ENCODE data around the gene KLHL17. TPM values are rescaled to one million over a fixed set of nuclear protein-coding genes. Genes with fewer than 3 reads are reported as not detected.
"Not testable (repeated sequence)": the region's sequence is repeated elsewhere in the genome, so short reads cannot be mapped to it uniquely, and the experiment has no call there.

KLHL17 gene
- total and polyA plus RNA-seq, 2 donors from 2014 or later = 6.9 to 11.5 TPM

DNA sequence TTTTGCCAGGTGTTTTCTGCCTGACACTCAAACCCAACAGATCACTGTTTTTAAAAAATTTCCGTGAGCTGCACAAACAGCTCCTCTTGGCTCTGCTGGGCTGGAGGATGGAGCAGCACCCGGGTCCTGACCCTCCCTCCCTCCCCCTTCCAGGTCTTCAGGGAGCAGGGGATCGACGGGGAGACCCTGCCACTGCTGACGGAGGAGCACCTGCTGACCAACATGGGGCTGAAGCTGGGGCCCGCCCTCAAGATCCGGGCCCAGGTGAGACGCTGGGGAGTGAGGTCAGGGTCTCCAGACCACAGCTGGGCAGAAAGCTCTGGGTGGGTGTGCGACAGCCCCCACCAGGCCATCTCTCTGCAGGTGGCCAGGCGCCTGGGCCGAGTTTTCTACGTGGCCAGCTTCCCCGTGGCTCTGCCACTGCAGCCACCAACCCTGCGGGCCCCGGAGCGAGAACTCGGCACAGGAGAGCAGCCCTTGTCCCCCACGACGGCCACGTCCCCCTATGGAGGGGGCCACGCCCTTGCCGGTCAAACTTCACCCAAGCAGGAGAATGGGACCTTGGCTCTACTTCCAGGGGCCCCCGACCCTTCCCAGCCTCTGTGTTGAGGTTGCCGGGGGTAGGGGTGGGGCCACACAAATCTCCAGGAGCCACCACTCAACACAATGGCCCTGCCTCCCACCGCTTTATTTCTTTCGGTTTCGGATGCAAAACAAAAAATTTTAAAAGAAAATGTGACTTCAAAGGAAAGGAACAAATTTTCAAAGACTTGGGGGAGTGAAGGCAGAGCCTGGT lies 16.6 kb upstream of the KLHL17 start:
- H3K36me3 ChIP-seq (ENCODE audit: control insufficient read depth in 2 of 3, insufficient read depth in 3 of 3, low read length in 3 of 3) = peaks cover 0 to 7% (median 5%) of the 10 kb centered on the region in 3 donors
- intact Hi-C loops (cut with DNase I) = no loop called here
- no peak overlapping the region for H3K9ac ChIP-seq (ENCODE audit: low read length in 3 of 3)
- H3K27me3 ChIP-seq (ENCODE audit: control insufficient read depth, insufficient read depth, low read length) = no peaks in the 10 kb centered on the region
- TF ChIP-seq, protein P1, sequence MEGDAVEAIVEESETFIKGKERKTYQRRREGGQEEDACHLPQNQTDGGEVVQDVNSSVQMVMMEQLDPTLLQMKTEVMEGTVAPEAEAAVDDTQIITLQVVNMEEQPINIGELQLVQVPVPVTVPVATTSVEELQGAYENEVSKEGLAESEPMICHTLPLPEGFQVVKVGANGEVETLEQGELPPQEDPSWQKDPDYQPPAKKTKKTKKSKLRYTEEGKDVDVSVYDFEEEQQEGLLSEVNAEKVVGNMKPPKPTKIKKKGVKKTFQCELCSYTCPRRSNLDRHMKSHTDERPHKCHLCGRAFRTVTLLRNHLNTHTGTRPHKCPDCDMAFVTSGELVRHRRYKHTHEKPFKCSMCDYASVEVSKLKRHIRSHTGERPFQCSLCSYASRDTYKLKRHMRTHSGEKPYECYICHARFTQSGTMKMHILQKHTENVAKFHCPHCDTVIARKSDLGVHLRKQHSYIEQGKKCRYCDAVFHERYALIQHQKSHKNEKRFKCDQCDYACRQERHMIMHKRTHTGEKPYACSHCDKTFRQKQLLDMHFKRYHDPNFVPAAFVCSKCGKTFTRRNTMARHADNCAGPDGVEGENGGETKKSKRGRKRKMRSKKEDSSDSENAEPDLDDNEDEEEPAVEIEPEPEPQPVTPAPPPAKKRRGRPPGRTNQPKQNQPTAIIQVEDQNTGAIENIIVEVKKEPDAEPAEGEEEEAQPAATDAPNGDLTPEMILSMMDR (IDR thresholded peaks at IDR 0.05; ENCODE audit: borderline replicate concordance, extremely low read depth, insufficient read depth) = no peak
- H3K9me3 ChIP-seq (ENCODE audit: control insufficient read depth in 2 of 3, insufficient read depth in 1 of 3, low read length in 3 of 3) = no peaks in the 10 kb centered on the region
- FAIRE-seq (no peak), DNase-seq (peak in 1 of 5 donors; percentile 72)
- H3K4me1 ChIP-seq (ENCODE audit: control insufficient read depth in 2 of 3, insufficient read depth in 2 of 3, low read depth in 1 of 3, low read length in 3 of 3) = peaks cover 0 to 24% (median 0%) of the 10 kb centered on the region in 3 donors
- no peak overlapping the region for H3K4me3 ChIP-seq (ENCODE audit: low read length in 3 of 3)
- H3K27ac ChIP-seq (ENCODE audit: low read depth in 2 of 2, low read length in 2 of 2) = peak overlapping the region; percentile 53 to 71

DNA sequence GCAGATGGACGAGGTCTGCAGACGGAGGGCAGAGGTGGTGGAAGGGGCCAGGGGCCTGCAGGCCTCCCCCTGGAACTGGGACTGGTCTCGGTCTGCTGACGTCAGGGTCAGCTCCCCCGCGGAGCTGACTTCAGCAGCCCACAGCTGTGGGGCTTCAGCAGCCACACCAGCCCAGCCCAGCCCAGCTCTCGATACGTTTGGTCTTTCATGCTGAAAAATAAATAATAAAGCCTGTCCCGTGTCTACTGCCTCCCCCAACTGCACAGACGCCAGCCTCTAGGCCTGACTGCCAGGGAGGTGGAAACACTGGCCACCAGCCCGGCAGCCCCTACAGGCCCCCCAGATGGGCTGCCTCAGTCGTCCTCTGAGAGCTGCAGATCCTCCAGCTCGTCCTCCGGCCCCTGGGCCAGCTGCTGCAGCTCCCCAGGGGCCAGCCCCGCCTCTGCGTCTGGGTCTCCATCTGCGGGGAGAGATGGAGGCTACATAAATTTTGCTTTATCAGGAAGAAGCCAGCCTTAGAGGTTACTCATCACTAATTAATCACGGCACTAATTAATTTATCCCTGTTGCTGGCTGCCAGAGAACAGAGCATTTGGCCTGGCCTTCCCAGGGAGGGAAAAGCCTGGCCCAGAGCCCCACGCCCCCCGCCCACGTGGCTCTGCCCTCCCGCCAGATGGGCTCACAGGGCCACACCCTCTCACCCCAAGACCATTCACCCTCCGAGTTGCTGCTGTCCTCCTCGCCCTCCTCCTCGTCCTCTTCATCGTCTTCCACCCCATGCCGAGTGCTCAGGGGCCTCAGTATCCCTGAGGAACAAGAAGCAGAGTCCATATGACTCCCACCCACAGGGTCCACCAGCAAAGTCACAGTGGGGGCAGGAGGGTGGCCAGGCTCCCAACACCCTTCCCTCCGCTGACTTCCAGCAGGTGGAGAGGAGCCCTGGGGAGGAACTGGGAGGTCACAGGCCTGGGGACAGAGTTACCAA lies 15.8 kb upstream of the KLHL17 start:
- Histone ChIP-seq H3K27ac (ENCODE audit: low read depth in 2 of 2, low read length in 2 of 2) (peak overlapping the region; percentile 28 to 71), H3K9ac (ENCODE audit: low read length in 3 of 3) (no peak overlapping the region), H3K9me3 (ENCODE audit: control insufficient read depth in 2 of 3, insufficient read depth in 1 of 3, low read length in 3 of 3) (no peaks in the 10 kb centered on the region), H3K36me3 (ENCODE audit: control insufficient read depth in 2 of 3, insufficient read depth in 3 of 3, low read length in 3 of 3) (peaks cover 0 to 10% (median 9%) of the 10 kb centered on the region in 3 donors), H3K4me1 (ENCODE audit: control insufficient read depth in 2 of 3, insufficient read depth in 2 of 3, low read depth in 1 of 3, low read length in 3 of 3) (peaks cover 0 to 17% (median 0%) of the 10 kb centered on the region in 3 donors), H3K4me3 (ENCODE audit: low read length in 3 of 3) (no peak overlapping the region), H3K27me3 (ENCODE audit: control insufficient read depth, insufficient read depth, low read length) (no peaks in the 10 kb centered on the region)
- peak; percentile 87 to 96 (median 91) for DNase-seq
- TF ChIP-seq, protein P1 (IDR thresholded peaks at IDR 0.05; ENCODE audit: borderline replicate concordance, extremely low read depth, insufficient read depth) = no peak
- no peak for FAIRE-seq
- intact Hi-C loops (cut with DNase I) = no loop called here

DNA sequence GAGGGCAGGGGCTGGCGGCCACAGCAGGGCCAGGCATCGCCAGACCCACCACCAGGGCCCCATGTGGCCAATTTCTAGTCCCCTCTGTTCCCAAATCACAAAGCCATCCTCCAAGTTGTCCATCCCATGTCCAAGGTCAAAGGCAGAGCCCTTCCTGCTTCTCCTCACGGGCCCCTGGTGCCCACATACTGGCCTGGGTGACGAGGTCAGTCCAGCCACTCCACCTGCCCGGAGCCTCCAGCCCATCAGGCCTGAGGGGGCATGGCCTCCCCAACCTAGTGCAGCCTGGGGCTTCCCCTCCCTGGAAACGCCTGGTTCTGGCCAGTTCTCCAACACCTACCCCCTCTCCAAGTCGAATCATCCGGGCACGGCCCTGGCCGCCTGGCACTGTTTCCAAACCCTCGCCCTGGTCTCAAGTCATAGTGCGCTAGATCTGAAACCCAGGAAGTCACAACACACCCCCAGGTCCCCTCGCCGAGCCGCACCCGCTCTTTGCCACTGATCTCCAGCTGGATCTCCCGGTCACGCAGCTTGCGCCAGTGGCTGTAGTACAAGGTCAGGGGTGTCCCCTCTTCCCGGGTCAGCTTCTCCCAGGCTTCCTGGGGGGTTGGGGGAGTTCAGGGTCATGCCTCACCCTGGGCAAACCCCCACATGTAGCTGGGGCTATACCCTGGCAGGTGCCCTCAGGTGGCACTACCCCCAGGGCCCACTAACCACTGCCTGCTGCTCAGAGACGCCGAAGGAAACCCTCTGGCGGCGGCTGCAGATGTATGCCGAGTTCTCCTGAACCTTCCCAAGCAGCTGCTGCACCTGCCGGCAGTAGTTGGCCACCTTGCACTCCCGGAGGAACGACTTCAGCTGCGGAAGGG lies 14.5 kb upstream of the KLHL17 start:
- TF ChIP-seq, protein P1 (IDR thresholded peaks at IDR 0.05; ENCODE audit: borderline replicate concordance, extremely low read depth, insufficient read depth) = no peak
- no peak for FAIRE-seq
- no peak overlapping the region for H3K4me3 ChIP-seq (ENCODE audit: low read length in 3 of 3)
- peak in 1 of 5 donors; percentile 55 for DNase-seq
- H3K27ac ChIP-seq (ENCODE audit: low read depth in 2 of 2, low read length in 2 of 2) = no peak overlapping the region
- no peak overlapping the region for H3K9ac ChIP-seq (ENCODE audit: low read length in 3 of 3)
- intact Hi-C loops (cut with DNase I) = no loop called here
- H3K4me1 ChIP-seq (ENCODE audit: control insufficient read depth in 2 of 3, insufficient read depth in 2 of 3, low read depth in 1 of 3, low read length in 3 of 3) = peaks cover 0 to 9% (median 0%) of the 10 kb centered on the region in 3 donors
- peaks cover 7 to 22% (median 16%) of the 10 kb centered on the region in 3 donors for H3K36me3 ChIP-seq (ENCODE audit: control insufficient read depth in 2 of 3, insufficient read depth in 3 of 3, low read length in 3 of 3)
- no peaks in the 10 kb centered on the region for H3K27me3 ChIP-seq (ENCODE audit: control insufficient read depth, insufficient read depth, low read length)
- peaks cover 0 to 4% (median 0%) of the 10 kb centered on the region in 3 donors for H3K9me3 ChIP-seq (ENCODE audit: control insufficient read depth in 2 of 3, insufficient read depth in 1 of 3, low read length in 3 of 3)

DNA sequence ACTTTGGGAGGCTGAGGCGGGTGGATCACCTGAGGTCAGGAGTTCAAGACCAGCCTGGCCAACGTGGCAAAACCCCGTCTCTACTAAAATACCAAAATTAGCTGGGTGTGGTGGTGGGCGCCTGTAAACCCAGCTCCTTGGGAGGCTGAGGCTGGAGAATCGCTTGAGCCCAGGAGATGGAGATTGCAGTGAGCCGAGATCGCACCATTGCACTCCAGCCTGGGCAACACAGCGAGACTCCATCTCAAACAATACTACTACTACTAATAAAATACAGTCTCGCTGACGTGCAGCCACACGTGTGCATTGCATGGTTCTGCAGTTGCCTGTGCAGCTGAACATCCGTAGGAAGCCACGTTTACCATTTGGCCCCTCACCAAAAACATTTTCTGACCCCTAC lies 13.6 kb upstream of the KLHL17 start:
- DNase-seq; H3K4me1 ChIP-seq (ENCODE audit: control insufficient read depth in 2 of 3, insufficient read depth in 2 of 3, low read depth in 1 of 3, low read length in 3 of 3); H3K27me3 ChIP-seq (ENCODE audit: control insufficient read depth, insufficient read depth, low read length); H3K4me3 ChIP-seq (ENCODE audit: low read length in 3 of 3); H3K27ac ChIP-seq (ENCODE audit: low read depth in 2 of 2, low read length in 2 of 2); intact Hi-C loops (cut with DNase I); H3K9ac ChIP-seq (ENCODE audit: low read length in 3 of 3); H3K9me3 ChIP-seq (ENCODE audit: control insufficient read depth in 2 of 3, insufficient read depth in 1 of 3, low read length in 3 of 3); FAIRE-seq: not testable (repeated sequence)
- peaks cover 7 to 25% (median 20%) of the 10 kb centered on the region in 3 donors for H3K36me3 ChIP-seq (ENCODE audit: control insufficient read depth in 2 of 3, insufficient read depth in 3 of 3, low read length in 3 of 3)

Measured in kidney (tissue), 14 donors.